SKM-1 (cell line): ENCODE results near the gene C10orf67.

Experiments
- DNase-seq: peaks from one replicate; lab custom pipeline; 2025; ENCODE audit not compliant: unreplicated experiment; lab: John Stamatoyannopoulos, UW

Gene C10orf67

DNA sequence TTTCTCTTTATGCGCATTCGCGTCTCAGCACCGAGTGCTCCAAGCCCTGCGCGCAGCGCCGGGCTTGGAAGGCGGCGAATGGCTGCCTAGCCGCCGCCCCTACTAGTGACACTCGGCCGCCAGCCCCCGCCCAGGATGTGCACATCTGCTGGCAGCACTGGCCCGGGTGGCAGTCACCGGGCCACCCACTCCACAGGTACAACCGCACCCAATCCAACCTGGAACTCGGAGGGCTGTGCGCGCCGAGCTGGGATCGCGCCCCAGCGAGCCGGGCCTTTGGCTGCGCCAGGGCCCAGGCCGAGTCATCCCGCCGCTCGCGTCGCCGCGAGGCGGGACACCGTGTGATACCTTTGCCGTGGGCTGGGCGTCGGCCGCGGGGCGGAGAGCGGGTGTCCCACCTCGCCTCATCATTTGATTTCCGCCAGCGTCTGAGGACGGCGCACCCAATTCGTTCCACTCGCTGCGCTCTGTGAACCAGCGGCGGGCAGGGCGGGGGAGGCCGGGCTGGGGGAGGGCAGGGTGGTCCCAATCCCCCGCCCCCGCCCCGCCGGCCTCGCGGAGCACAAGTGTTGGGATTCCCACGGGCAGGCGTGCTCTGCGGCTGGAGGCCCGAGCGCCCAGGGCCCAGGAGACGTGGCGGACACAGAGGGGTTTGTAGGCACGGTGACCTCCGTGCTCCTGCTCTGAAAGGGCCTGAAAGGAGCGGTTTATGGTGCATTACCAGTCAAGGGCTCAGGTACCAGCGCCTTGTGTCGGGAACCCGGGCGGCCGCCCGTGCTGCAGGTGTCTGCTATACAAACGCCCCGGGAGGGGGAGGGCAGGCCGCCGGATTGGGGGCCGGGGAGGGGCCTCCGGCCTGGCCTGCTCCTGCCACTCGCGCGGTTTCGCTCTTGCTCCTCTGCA, 170.3 kb downstream of the C10orf67 start:
- DNase-seq: no peak

DNA sequence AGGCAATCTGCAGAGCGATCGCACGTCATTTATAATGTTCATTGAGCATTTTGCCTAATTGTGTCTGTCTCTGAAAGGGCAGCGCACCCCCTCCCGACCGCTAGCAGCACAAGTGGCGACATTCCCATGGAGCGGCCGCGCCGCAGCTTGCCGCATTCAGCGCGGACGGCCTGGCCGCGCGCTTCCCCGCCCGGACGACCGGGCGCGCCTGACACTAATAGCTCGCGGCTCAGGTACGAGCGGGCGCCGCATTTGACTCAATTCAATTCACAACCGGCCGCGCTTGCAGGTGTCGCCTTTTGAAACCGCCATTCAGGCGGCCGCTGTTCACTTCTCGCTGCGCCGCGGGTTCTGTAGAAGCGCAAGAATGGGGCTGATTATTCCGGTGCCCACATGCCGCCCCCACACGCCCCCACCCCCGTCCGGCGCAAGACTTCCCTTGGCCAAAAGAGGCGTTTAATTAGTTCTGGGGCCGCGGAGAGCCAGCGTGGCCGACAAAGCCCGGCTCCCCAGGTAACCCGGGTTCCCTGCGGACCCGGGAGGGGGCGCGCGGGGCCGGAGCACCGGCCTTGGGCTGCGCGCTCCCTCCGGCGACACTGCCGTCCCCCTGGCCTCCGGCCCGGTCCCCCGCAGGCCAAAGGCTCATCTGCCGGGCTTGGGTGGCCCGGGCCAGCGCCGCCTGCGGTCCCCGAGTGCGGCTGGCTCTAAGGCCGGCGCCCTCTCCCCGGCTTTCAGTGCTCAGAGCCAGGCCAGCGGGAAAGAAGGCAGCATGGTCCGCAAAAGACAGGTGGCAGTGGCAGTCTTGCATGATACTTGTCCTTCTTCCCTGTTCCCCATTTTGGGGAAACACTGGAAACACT, 171.2 kb downstream of the C10orf67 start:
- no peak for DNase-seq

GRCh38 chr10:23172429-23173213, 172.0 kb downstream of the C10orf67 start:
- no peak for DNase-seq

- no peak for DNase-seq
These were observed 173.2 kb downstream of the C10orf67 start for GRCh38 chr10:23171232-23171876.

- no peak for DNase-seq
These were observed 186.2 kb downstream of the C10orf67 start for GRCh38 chr10:23158370-23158769.

- peak; percentile 24 for DNase-seq
These were observed 186.8 kb downstream of the C10orf67 start for GRCh38 chr10:23157691-23158369.

GRCh38 chr10:23157239-23157681, 187.3 kb downstream of the C10orf67 start:
- no peak for DNase-seq

GRCh38 chr10:23156447-23157150, 188.0 kb downstream of the C10orf67 start:
- DNase-seq: no peak

- DNase-seq: no peak
These were observed 189.4 kb downstream of the C10orf67 start for GRCh38 chr10:23155169-23155568.
